HepG2 (cell line): ENCODE data around the gene STC2. TPM values are rescaled to one million over a fixed set of nuclear protein-coding genes. Genes with fewer than 3 reads are reported as not detected.

Experiments
- ATAD3A ChIP-seq: sonication (generic); formaldehyde crosslinking; IDR thresholded peaks from 2 replicates; pipeline ENCODE4 v1.4.0; 2020; ENCODE audit warnings: missing genetic modification reagents
- BORCS8-MEF2B ChIP-seq: sonication (generic); formaldehyde crosslinking; IDR thresholded peaks from 2 replicates; pipeline ENCODE4 v1.8.0; 2022; ENCODE audit warnings: mild to moderate bottlenecking, missing genetic modification reagents
- CHCHD3 ChIP-seq: sonication (generic); formaldehyde crosslinking; IDR thresholded peaks from 2 replicates; pipeline ENCODE4 v1.8.0; 2022; ENCODE audit warnings: mild to moderate bottlenecking, missing genetic modification reagents, moderate library complexity
- ELF1 ChIP-seq: sonication (generic); formaldehyde crosslinking; IDR thresholded peaks from 2 replicates; pipeline ENCODE4 v1.4.0; 2020; ENCODE audit warnings: missing genetic modification reagents
- GPN1 ChIP-seq: sonication (generic); formaldehyde crosslinking; IDR thresholded peaks from 2 replicates; pipeline ENCODE4 v1.5.1; 2020; ENCODE audit warnings: missing genetic modification reagents, borderline replicate concordance
- GZF1 ChIP-seq: sonication (generic); formaldehyde crosslinking; IDR thresholded peaks from 2 replicates; pipeline ENCODE4 v1.5.1; 2020; ENCODE audit warnings: mild to moderate bottlenecking, missing genetic modification reagents
- KDM1A ChIP-seq: IDR thresholded peaks from 2 replicates; pipeline ENCODE4 v1.6.1; 2016; ENCODE audit warnings: missing compliant biosample characterization
- KLF12 ChIP-seq: sonication (generic); formaldehyde crosslinking; IDR thresholded peaks from 2 replicates; pipeline ENCODE4 v1.4.0; 2020; ENCODE audit warnings: missing genetic modification reagents, borderline replicate concordance
- KLF16 ChIP-seq, 2 experiments: sonication (generic) in 1 of 2; formaldehyde crosslinking in 1 of 2; IDR thresholded peaks; 2 replicates each; pipeline versions ENCODE4 v1.6.1 to v1.8.0; 2016 to 2023; ENCODE audit warnings: missing genetic modification reagents in 2 of 2, missing compliant biosample characterization in 1 of 2
- NCOR1 ChIP-seq: fragments of 200-600 bp; sonication (generic); IDR thresholded peaks from 2 replicates; pipeline ENCODE4 v1.7.0; 2017; ENCODE audit warnings: antibody characterized with exemption, low read length, borderline replicate concordance
- NRL ChIP-seq: sonication (generic); formaldehyde crosslinking; IDR thresholded peaks from 2 replicates; pipeline ENCODE4 v1.5.0; 2020; ENCODE audit warnings: missing genetic modification reagents, mild to moderate bottlenecking, moderate library complexity, borderline replicate concordance
- PAWR ChIP-seq: sonication (generic); formaldehyde crosslinking; IDR thresholded peaks from 2 replicates; pipeline ENCODE4 v1.4.0; 2020; ENCODE audit warnings: missing genetic modification reagents, mild to moderate bottlenecking, borderline replicate concordance
- PHF20 ChIP-seq: sonication (generic); formaldehyde crosslinking; IDR thresholded peaks from 2 replicates; pipeline ENCODE4 v1.5.0; 2020; ENCODE audit warnings: mild to moderate bottlenecking, missing genetic modification reagents
- PITX1 ChIP-seq: sonication (generic); formaldehyde crosslinking; IDR thresholded peaks from 2 replicates; pipeline ENCODE4 v1.5.1; 2020; ENCODE audit warnings: mild to moderate bottlenecking, missing genetic modification reagents
- TBP ChIP-seq: sonication (generic); formaldehyde crosslinking; IDR thresholded peaks from 2 replicates; pipeline ENCODE4 v1.5.0; 2020; ENCODE audit warnings: missing genetic modification reagents
- TEAD2 ChIP-seq: sonication (generic); formaldehyde crosslinking; IDR thresholded peaks from 2 replicates; pipeline ENCODE4 v1.9.0; 2021; ENCODE audit warnings: missing genetic modification reagents
- ZFY ChIP-seq: sonication (generic); formaldehyde crosslinking; IDR thresholded peaks from 2 replicates; pipeline ENCODE4 v1.4.0; 2020; ENCODE audit warnings: missing genetic modification reagents
- ZNF101 ChIP-seq: sonication (generic); formaldehyde crosslinking; IDR thresholded peaks from 2 replicates; pipeline ENCODE4 v1.4.0; 2020; ENCODE audit warnings: mild to moderate bottlenecking, low read depth, missing genetic modification reagents, borderline replicate concordance
- ZNF317 ChIP-seq: sonication (generic); formaldehyde crosslinking; IDR thresholded peaks from 2 replicates; pipeline ENCODE4 v1.5.0; 2020; ENCODE audit warnings: mild to moderate bottlenecking, missing genetic modification reagents
- ZNF713 ChIP-seq: sonication (generic); formaldehyde crosslinking; IDR thresholded peaks from 2 replicates; pipeline ENCODE4 v1.4.0; 2020; ENCODE audit warnings: mild to moderate bottlenecking, missing genetic modification reagents
- ZNF781 ChIP-seq: sonication (generic); formaldehyde crosslinking; IDR thresholded peaks from 2 replicates; pipeline ENCODE4 v1.5.1; 2020; ENCODE audit warnings: borderline replicate concordance, mild to moderate bottlenecking, missing genetic modification reagents; ENCODE audit errors: not compliant biosample characterization
- polyA plus RNA-seq, 8 experiments: library from polyadenylated mRNA; depleted of rRNA in 3 of 8; stranded (reverse) in 7 of 8; unstranded in 1 of 8; fragments of >200 nt; fragmentation: Illumina TruSeq in 4 of 8; extraction: Trizol in 4 of 8; gene quantifications; 2 replicates each; pipeline versions ENCODE4 v1.2.1 to v1.2.3, GENCODE V29; 2011 to 2016; ENCODE audit warnings: low read depth in 4 of 8, missing spikeins in 1 of 8, mixed read lengths in 1 of 8; ENCODE audit not compliant: insufficient read depth in 1 of 8
- total RNA-seq, 5 experiments: library from RNA; depleted of rRNA; stranded (reverse); fragments of >200 nt; fragmentation: Illumina TruSeq; extraction: Trizol; gene quantifications; 2 replicates each; pipeline ENCODE4 v1.2.3, GENCODE V29; 2016; ENCODE audit warnings: low read depth in 1 of 5
- TF ChIP-seq, protein P1 (sequence below): sonication (generic); formaldehyde crosslinking; IDR thresholded peaks from 2 replicates; pipeline ENCODE4 v1.5.0; 2020; ENCODE audit warnings: missing genetic modification reagents, mild to moderate bottlenecking, borderline replicate concordance
- TF ChIP-seq, protein P2 (sequence below): IDR thresholded peaks from 2 replicates; pipeline ENCODE4 v1.6.1; 2018; ENCODE audit warnings: missing genetic modification reagents
- TF ChIP-seq, protein P3 (sequence below): sonication (generic); formaldehyde crosslinking; conservative IDR thresholded peaks from 2 replicates; pipeline ENCODE4 v1.8.0; 2022; ENCODE audit warnings: mild to moderate bottlenecking, moderate library complexity, missing genetic modification reagents
- TF ChIP-seq, protein P4 (sequence below): sonication (generic); formaldehyde crosslinking; IDR thresholded peaks from 2 replicates; pipeline ENCODE4 v1.4.0; 2020; ENCODE audit warnings: mild to moderate bottlenecking, missing genetic modification reagents

Gene STC2
- total and polyA plus RNA-seq, 2 of the 13 experiments (the other 11 are each of a cell fraction or from before 2014, with no cell fraction given) = 27.1 to 69.2 TPM

DNA sequence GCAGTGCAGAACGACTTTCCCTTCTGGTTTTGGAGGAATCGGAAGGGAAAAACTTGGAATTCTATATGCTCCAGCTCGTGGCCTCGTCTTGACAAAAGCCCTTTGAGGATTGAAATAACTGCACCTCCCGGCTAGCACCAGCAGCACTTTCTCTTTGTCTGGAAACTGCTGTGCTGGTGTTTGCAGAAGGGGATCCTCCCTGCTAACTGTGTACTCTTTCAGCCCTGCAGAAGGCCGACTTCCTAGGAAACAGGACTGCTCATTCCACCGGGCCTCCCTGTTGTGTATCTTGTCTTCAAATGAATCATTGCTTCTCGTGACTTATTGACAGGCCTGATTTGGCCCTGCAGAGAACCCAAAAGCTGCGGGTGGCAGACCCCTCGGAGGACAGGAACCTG, 23.6 kb downstream of the STC2 start (continued):
- TF ChIP-seq, protein P1, sequence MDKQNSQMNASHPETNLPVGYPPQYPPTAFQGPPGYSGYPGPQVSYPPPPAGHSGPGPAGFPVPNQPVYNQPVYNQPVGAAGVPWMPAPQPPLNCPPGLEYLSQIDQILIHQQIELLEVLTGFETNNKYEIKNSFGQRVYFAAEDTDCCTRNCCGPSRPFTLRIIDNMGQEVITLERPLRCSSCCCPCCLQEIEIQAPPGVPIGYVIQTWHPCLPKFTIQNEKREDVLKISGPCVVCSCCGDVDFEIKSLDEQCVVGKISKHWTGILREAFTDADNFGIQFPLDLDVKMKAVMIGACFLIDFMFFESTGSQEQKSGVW = no peak
- TF ChIP-seq KLF12 (CRISPR knock-in tag) = no peak
- no peak for TF ChIP-seq NCOR1
- TF ChIP-seq, protein P2, sequence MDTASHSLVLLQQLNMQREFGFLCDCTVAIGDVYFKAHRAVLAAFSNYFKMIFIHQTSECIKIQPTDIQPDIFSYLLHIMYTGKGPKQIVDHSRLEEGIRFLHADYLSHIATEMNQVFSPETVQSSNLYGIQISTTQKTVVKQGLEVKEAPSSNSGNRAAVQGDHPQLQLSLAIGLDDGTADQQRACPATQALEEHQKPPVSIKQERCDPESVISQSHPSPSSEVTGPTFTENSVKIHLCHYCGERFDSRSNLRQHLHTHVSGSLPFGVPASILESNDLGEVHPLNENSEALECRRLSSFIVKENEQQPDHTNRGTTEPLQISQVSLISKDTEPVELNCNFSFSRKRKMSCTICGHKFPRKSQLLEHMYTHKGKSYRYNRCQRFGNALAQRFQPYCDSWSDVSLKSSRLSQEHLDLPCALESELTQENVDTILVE (CRISPR knock-in tag) = 0 out of 2 replicates have a peak, but pooled peaks have one; percentile 39
- no peak for TF ChIP-seq ZNF713 (CRISPR knock-in tag)
- no peak; the same call in 1 of the 2 replicates for TF ChIP-seq NRL
- peak; percentile 47 for TF ChIP-seq ELF1 (CRISPR knock-in tag)
- TF ChIP-seq, protein P3, sequence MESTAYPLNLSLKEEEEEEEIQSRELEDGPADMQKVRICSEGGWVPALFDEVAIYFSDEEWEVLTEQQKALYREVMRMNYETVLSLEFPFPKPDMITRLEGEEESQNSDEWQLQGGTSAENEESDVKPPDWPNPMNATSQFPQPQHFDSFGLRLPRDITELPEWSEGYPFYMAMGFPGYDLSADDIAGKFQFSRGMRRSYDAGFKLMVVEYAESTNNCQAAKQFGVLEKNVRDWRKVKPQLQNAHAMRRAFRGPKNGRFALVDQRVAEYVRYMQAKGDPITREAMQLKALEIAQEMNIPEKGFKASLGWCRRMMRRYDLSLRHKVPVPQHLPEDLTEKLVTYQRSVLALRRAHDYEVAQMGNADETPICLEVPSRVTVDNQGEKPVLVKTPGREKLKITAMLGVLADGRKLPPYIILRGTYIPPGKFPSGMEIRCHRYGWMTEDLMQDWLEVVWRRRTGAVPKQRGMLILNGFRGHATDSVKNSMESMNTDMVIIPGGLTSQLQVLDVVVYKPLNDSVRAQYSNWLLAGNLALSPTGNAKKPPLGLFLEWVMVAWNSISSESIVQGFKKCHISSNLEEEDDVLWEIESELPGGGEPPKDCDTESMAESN (CRISPR knock-in tag) = no peak
- TF ChIP-seq KDM1A (CRISPR knock-in tag) = no peak
- no peak for TF ChIP-seq CHCHD3 (CRISPR knock-in tag)
- TF ChIP-seq PHF20 (CRISPR knock-in tag) = no peak
- TF ChIP-seq GPN1 (CRISPR knock-in tag) = no peak
- TF ChIP-seq ZNF317 (CRISPR knock-in tag) = 0 out of 2 replicates have a peak, but pooled peaks have one; percentile 43
- TF ChIP-seq ZFY = no peak; the same call in none of the 2 replicates
- no peak for TF ChIP-seq ATAD3A
- no peak for TF ChIP-seq ZNF101 (CRISPR knock-in tag)
- TF ChIP-seq, protein P4, sequence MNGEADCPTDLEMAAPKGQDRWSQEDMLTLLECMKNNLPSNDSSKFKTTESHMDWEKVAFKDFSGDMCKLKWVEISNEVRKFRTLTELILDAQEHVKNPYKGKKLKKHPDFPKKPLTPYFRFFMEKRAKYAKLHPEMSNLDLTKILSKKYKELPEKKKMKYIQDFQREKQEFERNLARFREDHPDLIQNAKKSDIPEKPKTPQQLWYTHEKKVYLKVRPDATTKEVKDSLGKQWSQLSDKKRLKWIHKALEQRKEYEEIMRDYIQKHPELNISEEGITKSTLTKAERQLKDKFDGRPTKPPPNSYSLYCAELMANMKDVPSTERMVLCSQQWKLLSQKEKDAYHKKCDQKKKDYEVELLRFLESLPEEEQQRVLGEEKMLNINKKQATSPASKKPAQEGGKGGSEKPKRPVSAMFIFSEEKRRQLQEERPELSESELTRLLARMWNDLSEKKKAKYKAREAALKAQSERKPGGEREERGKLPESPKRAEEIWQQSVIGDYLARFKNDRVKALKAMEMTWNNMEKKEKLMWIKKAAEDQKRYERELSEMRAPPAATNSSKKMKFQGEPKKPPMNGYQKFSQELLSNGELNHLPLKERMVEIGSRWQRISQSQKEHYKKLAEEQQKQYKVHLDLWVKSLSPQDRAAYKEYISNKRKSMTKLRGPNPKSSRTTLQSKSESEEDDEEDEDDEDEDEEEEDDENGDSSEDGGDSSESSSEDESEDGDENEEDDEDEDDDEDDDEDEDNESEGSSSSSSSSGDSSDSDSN (CRISPR knock-in tag) = 0 out of 2 replicates have a peak, but pooled peaks have one; percentile 12
- peak in 1 of 2 experiments; percentile 59; a peak in 1 of 4 replicates for TF ChIP-seq KLF16 (CRISPR knock-in tag; IDR thresholded peaks at IDR 0.05)
- no peak for TF ChIP-seq PITX1 (CRISPR knock-in tag)
- no peak for TF ChIP-seq TEAD2 (CRISPR knock-in tag)
- TF ChIP-seq BORCS8-MEF2B (CRISPR knock-in tag) = no peak
- TF ChIP-seq PAWR (CRISPR knock-in tag) = no peak
- no peak for TF ChIP-seq TBP (CRISPR knock-in tag)
- TF ChIP-seq ZNF781 = no peak
- no peak for TF ChIP-seq GZF1 (CRISPR knock-in tag)
